ENCODE data around the gene C12orf42.

- TF ChIP-seq YY1 (IDR thresholded peaks at IDR 0.05; ENCODE audit: insufficient read depth, insufficient read length) (no peak), ZNF274 (IDR thresholded peaks at IDR 0.05; ENCODE audit: low read depth, low read length) (no peak)
These were observed 141.4 kb downstream of the C12orf42 start for GRCh38 chr12:103354403-103354802.
